Activated CD8-positive, alpha-beta memory T cell treated with anti-CD3 and anti-CD28 coated beads, Interleukin-2, amount 50 U/mL, for 24 hours (primary cell): ENCODE data around the gene MTUS2.

ENCODE experiments used
- DNase-seq: peaks from one replicate; pipeline ENCODE4 v3.0.0-alpha.2; 2020; ENCODE audit errors: extremely low read depth

MTUS2 gene

DNA sequence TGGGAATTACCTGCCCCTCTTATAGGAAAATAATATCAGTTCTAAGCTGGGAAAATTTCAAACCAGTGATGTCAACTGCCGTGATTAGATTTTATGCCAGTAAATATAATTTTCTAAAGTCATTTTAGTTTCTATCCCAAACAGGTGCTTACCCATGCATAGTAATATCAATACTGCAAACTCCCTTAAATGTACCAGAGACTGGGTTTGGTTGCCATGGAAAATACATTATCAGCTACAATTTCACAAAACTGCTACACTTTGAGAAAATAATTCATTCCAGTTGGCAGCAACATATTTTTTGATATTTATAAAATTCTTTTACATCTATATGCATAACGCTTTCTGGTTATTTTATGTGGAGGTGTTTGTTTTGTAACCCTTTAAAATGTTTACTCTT, 631.8 kb downstream of the MTUS2 start:
- DNase-seq = no peak

DNA sequence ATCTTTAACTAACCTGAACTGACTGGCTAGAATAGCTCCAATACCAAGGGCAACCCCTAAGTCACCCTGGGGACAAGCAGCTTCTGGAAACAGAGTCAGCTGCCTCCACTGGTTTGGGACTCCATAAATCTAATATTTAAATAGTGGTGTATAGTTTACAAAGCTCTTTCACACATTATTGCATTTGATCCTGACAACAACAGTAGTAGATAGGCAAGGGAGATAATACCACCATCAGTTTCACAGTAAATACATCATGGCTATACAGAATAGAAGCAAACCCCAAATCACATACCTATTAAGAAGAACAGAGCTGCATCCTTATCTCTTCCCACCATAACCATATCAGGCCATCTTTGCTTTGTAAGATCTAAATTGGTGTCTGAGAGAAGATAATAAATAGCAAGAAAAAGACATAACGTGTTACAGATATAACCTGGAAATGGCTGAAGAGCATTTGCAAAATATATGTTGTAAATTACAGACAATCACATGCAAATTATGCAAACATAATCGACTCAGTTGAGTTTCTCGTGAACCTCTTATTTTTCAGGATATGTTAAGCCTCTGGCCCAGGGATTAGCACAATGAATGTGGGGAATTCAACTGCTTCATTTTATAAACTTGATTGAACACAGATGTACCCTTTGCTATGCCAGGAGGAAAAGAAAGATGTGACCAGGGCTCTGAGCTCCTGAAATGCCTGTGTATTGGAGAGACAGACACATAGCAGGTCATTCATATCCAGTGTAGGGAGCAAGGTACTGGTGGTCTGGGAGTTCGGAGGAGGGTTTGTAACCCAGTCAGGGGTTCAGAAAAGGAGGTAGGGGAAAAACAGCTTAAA, 632.9 kb downstream of the MTUS2 start:
- DNase-seq = no peak

DNA sequence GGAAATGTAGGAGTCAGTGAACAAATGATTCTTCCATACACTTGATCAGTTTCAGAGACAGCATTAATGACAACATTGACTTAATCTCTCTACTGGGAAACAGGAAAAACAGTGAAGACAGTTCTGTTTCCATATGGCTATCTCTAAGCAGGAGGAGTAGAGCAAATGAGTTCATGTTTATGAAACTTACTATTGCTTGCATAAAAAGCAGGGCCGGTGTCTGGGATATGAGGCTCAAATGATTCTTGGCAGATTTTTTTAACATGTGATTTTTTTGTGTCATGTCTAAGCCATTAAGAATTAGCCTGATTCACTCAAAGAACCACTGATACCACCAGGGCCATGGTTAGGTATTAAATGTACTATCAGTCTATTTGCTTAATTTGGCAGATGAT, 633.5 kb downstream of the MTUS2 start:
- DNase-seq = no peak

DNA sequence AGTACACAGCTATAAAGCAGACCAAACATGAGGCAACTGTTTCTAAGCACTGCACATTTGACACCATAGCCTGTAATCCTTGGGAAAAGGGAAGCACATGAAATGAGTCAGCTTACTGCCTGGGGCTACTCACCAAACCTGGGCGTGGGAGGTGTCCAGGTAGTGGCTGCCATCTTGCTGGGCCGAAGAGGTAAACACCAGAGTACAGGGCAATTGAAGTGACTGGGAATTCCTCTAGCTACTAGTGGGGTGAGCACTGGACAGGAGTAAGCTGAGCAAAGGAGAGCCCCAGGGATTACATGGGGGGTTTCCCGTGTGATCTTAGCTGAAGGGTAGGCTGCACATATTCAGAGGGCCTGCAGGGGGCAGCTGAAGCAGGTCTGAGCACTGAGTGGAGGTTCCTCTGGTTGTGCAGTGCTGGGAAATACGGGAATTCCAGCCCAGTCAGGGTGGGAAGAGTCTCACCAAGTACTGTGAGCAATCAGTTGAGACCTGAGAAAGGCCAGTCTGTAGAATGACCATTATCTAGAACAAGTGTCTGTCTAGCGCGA, 634.9 kb downstream of the MTUS2 start:
- DNase-seq = no peak

DNA sequence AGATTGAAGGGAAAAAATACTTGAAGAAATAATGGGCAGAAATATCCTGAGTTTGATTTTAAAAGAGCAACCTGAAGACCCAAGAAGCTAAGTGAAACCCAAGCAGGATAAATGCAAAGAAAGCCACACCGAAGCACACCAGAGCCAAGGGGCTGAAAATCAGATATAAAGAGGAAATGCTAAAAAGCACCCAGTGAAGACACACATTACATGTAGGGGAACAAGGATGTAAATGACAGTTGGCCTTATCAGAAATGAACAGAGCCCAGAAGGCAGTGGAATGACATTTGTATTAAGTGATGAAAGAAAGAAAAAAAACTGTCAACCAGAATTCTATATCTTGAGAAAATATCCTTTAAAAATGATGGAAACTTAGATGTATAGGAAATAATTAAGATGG, 636.3 kb downstream of the MTUS2 start:
- DNase-seq = no peak

DNA sequence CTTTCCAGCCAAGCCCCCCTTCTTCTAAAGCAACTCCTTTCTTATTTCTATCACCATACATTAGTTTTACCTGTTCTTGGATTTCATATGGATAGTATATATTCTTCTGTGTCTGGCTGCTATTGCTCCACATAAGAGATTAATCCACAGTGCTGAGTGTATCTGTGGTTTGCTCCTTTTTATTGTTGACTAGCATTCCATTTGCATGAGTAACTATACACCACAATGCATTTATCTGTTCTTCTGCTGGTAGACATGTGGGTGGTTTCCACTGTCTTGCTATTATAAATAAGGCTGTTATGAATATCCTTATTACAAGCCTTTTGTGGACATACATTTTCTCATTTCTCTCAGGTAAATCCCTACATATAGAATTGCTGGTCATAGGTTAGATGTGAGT, 637.2 kb downstream of the MTUS2 start:
- DNase-seq = no peak

DNA sequence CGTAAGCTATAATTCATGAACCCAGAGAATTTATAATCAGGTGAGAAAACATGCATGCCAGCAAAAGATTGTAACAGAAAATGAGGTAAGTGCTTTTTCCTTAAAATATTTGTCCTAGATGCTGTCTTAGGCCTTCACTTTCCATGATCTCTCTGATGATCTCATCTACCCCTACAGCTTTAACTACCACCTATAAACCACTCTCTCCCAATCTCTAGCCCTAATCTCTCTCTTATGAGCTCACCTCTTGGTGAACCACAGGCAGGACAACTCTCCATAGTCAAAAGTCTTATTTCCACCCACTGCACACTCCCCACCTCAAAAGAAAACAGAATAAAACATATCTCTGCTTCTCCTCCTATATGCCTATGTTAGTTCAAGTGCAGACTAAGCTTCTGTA, 638.3 kb downstream of the MTUS2 start:
- no peak for DNase-seq

GRCh38 chr13:29459813-29460355, 639.7 kb downstream of the MTUS2 start:
- DNase-seq = no peak

DNA sequence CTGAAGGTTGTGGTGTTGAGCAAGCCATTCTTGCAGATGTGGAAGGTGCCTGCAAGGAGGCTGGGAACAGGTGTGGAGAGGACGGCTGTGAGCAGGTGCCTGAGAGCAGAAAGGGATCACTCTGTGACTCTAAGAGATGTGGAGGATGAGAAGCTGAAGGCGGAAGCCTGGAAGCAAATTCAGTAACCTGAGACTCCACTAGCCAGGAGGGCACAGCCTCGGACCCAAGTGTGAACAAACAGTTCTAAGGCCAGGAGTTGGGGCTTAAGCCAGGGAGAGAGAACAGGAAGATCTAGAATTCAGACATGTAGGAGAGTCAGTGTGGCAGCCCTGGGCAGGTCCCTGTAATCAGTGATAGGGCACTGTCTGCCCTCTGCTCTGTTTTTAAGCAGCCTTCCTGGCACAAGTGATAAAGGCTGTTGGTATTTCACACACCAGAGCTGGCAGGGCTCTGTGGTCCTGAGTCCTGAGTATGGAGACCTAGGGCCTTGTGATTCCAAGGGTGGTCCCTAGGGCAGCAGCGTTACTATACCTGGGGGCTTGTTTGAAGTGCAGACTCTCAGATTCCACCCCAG, 644.1 kb downstream of the MTUS2 start:
- no peak for DNase-seq

- no peak for DNase-seq
Observed at GRCh38 chr13:29465741-29466293, 645.7 kb downstream of the MTUS2 start.

- no peak for DNase-seq
Observed at GRCh38 chr13:29471551-29471950, 651.4 kb downstream of the MTUS2 start.

GRCh38 chr13:29472332-29472961, 652.3 kb downstream of the MTUS2 start:
- no peak for DNase-seq

DNA sequence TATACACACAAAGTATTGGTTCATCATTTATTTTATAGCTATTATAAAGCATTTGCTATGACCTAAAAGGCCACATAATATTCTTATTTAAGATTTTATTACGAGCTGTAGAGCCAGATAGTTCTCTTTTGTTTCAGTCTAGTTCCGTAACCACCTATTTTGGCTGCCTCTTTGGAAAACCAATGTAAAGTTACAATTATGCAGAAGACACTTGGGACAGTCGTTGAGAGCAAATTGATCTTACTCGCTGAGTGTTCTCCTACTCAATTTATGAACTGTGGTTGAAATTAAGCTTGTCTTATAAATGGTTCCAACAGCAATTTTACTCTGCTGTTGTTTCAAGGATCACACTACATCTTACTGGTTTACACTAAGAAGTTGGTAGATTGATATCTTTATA, 653.0 kb downstream of the MTUS2 start:
- no peak for DNase-seq

GRCh38 chr13:29474991-29475390, 654.9 kb downstream of the MTUS2 start:
- DNase-seq = no peak

GRCh38 chr13:29476046-29476445, 655.9 kb downstream of the MTUS2 start:
- DNase-seq = no peak

DNA sequence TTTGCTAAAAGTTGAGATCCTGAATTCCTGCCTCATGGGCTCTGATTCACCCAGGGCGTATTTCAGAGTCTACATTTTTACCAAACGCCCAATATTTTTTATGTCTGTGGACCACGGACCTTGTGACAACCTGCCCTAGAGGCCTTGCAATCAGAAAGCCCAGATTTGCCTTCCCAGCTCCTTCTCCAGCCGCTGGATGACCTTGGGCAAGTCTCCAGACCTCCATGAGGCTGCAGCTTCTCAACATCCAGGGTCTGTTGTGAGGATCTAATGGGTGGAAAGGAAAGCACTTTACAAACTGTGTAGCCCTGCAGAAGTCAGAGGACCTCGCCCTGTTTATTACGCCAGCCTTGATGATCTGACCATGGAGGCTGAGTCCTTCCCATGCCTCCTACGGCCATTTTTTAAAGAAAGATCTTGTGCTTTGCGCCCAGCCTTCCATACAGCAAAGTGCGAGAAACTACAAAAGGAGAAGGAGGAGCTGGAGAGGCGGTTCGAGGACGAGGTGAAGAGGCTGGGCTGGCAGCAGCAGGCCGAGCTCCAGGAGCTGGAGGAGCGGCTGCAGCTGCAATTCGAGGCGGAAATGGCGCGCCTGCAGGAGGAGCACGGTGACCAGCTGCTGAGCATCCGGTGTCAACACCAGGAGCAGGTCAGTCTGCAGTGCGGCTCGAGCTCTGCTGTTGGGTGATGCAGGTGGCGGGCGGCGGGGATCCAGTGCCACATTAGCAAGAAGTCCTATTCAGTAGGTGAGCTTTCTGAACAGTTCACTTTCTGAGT, 659.8 kb downstream of the MTUS2 start:
- DNase-seq = no peak

DNA sequence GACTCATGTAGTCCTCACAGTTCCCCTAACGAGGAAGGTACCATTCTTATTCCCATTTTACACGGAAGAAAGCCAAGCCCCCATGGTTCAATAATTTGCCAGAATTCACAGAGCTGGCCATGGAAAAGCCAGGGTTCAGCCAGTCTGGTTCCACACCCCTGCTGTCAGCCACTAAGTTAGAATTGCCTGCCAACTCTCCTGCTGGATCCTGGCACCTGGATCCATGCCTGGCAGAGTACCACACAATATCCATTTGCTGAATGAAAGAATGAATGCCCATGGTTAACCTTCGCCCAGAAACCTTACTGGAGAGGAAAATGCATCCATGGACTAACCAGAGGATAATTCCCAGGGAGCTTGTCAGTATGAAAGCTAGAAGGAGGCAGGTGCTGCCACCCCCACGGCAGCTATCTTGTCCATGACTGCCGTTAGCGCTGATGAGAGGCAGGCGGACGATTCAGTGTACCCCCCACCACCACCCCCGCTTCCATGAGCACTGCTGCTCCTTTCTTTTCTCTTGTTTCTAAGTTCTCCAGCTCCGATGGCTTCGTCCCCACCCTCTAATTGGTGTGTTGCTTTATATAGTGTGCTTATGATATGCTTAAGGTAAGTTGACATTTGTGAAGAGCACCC, 660.9 kb downstream of the MTUS2 start:
- no peak for DNase-seq

DNA sequence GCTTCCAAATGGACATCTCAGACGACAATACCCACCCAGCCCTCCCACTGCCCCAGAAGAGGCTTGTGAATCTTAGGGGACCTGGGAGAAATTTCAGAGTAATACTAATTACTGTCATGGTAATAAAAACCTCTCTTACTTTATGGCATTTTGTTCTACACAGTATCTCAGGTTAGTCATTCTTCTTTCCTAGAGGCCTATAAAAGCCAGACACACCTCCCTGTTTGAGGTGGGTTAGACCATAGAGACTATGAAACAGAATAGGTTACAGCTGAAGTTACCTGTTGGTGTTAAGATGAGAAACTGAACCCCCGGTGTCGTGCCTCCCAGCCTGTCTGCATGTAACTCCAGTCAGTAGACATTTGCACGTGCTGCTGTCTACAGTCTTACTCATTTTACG, 661.5 kb downstream of the MTUS2 start:
- DNase-seq = no peak

GRCh38 chr13:29482504-29482903, 662.4 kb downstream of the MTUS2 start:
- no peak for DNase-seq

GRCh38 chr13:29483211-29483610, 663.1 kb downstream of the MTUS2 start:
- no peak for DNase-seq

DNA sequence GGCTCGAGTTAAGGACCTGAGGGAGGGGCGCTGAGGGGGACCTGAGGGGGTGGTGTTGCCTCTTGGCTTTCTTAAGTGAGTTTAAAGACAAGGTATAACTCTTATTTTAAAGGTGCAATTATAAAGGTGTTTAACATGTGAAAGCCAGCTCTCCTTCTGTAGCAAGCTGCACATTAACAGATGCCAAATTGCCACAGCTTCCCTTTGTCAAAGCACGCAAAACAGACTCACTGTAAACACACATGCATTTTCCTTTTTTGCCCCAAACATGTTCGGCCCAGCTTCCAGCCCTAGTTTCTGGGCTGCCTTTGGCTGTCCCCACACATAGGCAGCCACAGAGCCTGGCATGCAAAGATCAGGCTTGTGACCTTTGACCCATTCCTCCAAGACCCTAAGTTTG, 663.5 kb downstream of the MTUS2 start:
- no peak for DNase-seq
